Astrocyte of the spinal cord (primary cell): Measurements from ENCODE around the gene XPO1.
A peak's percentile ranks its signal among the peaks of the same experiment; 100 is the strongest.
"Not testable (repeated sequence)": the region's sequence is repeated elsewhere in the genome, so short reads cannot be mapped to it uniquely, and the experiment has no call there.

Source experiments
- DNase-seq: peaks from one replicate; pipeline ENCODE4 v3.0.0; 2011; ENCODE audit warnings: low read depth, low spot score
- H3K4me3 ChIP-seq: 2 replicates; pipeline ENCODE4 v1.5.1; 2011; ENCODE audit warnings: low read depth, mild to moderate bottlenecking, low read length, moderate library complexity
- CTCF ChIP-seq: IDR thresholded peaks from 2 replicates; pipeline ENCODE4 v1.5.1; 2012; ENCODE audit warnings: low read depth, mild to moderate bottlenecking, low read length, inconsistent platforms
- in situ Hi-C: cut with HindIII; loops from 2 replicates; pipeline ENCODE4 v1.10.0; 2017; ENCODE audit warnings: low sequenced_read_pairs

The XPO1 gene

GRCh38 chr2:61485281-61485680, 52.9 kb downstream of the XPO1 start:
- in situ Hi-C loops = no loop called here
- no peak for DNase-seq
- no peak overlapping the region for H3K4me3 ChIP-seq
- TF ChIP-seq CTCF = no peak

GRCh38 chr2:61478086-61478485, 60.1 kb downstream of the XPO1 start:
- TF ChIP-seq CTCF = no peak
- DNase-seq = no peak
- in situ Hi-C loops = no loop called here
- no peak overlapping the region for H3K4me3 ChIP-seq

- in situ Hi-C loops, H3K4me3 ChIP-seq, DNase-seq: not testable (repeated sequence)
Measured at GRCh38 chr2:61476929-61477589, 61.1 kb downstream of the XPO1 start.

GRCh38 chr2:61471905-61472805, 66.0 kb downstream of the XPO1 start:
- DNase-seq = no peak
- peak overlapping the region; percentile 90 for H3K4me3 ChIP-seq
- in situ Hi-C loops = no loop called here
- TF ChIP-seq CTCF = no peak

GRCh38 chr2:61470965-61471904, 66.9 kb downstream of the XPO1 start, which contains the start of gene USP34:
TSS of gene USP34 (minus strand) at chr2:61471087. CDS start at chr2:61470692, 395 bp downstream.
- TF ChIP-seq CTCF = no peak
- in situ Hi-C loops = no loop called here
- H3K4me3 ChIP-seq = peak within 1 kb of the TSS; percentile 90
- peak; percentile 97 for DNase-seq

GRCh38 chr2:61470122-61470951, 67.8 kb downstream of the XPO1 start:
- DNase-seq = peak; percentile 78
- peak overlapping the region; percentile 90 for H3K4me3 ChIP-seq
- in situ Hi-C loops = no loop called here
- TF ChIP-seq CTCF = no peak
